G401 (cell line): ENCODE data around the gene PCDH8. TPM values are rescaled to one million over a fixed set of nuclear protein-coding genes. Genes with fewer than 3 reads are reported as not detected.

Experiments
- DNase-seq: peaks from one replicate; pipeline ENCODE4 v3.0.0-alpha.2; 2015; ENCODE audit warnings: low spot score
- in situ Hi-C: cut with HindIII; loops from 2 replicates; pipeline ENCODE4 v1.10.0; 2016; ENCODE audit warnings: low sequenced_read_pairs, mixed read lengths
- total RNA-seq: library from RNA; depleted of rRNA; stranded (reverse); fragments of >200 nt; shearing (Covaris generic); gene quantifications from 2 replicates; pipeline ENCODE4 v1.2.3, GENCODE V29; 2014

The PCDH8 gene
- total RNA-seq, 1 experiment from 2014 or later, result not detected

DNA sequence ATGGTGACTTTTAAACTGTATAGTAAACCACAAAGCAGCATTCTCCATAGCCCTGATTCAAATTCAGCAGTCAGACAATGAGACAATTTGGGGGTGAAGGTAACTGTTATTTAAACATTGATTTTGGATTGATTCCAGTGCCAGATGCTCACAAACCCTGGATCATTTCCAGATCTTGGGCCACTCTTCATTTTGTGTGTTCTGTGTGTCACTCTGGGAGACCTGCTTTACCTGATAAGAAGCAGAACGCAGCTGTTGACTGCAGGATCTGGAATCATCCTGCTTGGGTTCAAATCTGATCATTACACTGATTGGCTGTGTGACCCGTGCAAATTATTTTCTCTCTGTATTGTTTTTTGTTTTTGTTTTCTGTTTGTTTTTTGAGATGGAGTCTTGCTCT is 4.0 kb upstream of the PCDH8 start:
- DNase-seq, result no peak
- in situ Hi-C loops, result no loop called here

DNA sequence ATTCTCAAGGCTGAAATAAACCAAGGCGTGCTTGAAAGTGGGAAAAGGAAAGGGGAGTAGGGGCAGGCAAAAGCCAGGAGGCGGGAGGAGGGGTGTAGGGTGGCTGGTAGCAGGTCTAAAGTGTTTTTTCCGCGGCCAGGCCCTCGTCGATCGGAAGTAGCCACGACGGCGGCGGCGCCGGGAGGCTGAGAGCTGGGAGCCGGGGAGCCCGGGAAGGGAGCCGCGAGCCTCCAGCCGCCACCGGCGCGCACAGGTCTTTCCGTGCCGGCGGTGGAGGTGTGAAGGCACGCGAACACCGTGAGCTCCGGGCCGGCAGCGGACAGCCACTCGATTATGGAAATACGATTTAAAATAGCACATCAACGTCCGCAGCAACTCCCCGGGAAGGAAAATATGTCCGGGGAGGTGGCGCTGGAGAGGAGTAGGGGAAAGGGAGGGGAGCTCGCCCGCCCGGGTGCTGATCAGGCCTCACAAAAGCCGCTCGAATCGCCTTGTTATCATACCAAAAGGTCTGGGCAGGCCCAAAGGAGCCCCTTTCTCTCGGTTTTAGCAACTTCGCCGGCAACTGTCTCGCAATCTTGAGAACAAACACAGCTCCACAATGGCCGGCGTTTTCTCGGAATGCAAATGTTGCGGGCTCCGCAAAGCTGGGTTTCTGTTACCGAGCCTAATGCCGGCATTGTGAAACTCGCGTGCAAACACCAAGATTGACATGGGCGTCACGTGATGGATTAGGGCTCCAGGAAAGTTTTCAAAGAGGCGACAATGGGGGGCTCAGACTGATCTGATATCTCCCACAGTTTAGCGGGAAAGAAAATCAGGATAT is 2.9 kb upstream of the PCDH8 start:
- in situ Hi-C loops, result no loop called here
- peak; percentile 41 for DNase-seq

- in situ Hi-C loops, result no loop called here
- DNase-seq, result peak; percentile 35
Measured at GRCh38 chr13:52850396-52851136, 2.1 kb upstream of the PCDH8 start.

DNA sequence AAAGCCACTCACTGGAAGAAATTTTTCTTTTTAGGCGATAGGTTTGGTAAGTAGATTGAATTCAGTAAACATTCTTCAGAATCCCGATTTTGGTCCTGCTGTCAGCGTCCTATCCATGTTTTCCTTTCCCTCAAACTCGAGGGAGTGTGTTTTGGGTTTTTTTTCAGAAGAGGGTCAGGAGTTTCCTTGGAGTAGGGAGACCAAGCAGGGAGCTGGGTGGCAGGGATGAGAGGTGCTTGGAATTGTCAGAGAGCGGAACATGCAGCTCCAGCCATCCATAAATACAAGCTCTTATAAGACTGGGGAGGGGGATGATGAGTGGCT is 1.6 kb upstream of the PCDH8 start:
- in situ Hi-C loops, result no loop called here
- DNase-seq, result no peak

DNA sequence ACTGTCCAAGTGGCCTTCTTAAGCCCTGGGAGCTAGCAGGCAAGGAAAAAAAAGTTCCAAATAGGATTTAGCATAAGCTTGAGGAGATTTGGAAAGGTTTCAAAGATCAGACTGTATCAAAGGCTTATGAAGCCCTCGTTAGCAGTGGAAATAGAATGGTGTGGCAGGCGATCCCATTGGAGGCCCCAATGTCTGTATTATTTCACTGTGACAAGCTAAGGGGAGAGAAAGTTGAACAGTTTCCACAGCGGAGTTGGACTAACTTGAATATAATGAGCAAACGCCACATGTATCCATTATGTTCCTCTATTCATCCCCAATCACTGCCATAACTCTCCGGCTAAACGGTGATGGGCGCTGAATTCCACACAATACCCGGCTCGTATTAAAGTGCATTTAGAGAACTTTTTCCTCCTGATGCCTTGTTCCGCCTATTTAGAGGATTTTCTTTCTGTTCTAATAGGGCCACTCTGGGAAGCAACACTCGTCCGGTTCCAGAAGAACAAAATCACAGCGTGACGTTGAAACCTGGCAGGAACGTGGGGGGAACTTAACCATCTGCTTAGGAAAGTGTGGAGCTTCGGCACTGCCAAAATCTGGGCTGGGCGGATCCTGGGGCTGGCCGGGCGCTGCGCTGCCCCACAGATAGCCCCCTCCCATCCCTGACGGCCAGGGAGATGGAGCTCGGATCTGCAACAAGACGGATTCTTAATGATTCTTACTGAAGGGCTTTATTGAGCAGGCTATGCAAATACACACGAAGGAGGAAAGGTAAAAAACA is 1.0 kb upstream of the PCDH8 start:
- in situ Hi-C loops, result no loop called here
- DNase-seq, result peak; percentile 66

GRCh38 chr13:52847682-52848432 is 583 bp downstream of the PCDH8 start:
- no peak for DNase-seq
- in situ Hi-C loops, result no loop called here

DNA sequence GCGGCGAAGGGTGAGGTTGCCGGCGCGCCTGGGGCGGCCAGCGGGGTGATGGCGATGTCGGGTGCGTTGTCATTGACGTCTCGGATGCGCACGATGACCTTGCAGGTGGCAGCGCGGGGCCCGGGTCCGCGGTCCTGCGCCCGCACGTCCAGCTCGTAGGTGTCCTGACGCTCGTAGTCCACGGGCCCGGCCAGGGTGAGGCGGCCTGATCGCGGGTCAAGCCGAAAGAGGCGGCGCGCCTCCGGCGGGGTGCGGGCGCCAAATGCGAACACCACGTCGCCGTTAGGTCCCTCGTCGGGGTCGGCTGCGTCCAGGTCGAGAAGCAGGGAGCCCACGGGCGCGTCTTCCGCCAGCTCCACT is 1.1 kb downstream of the PCDH8 start:
- in situ Hi-C loops, result no loop called here
- no peak for DNase-seq

DNA sequence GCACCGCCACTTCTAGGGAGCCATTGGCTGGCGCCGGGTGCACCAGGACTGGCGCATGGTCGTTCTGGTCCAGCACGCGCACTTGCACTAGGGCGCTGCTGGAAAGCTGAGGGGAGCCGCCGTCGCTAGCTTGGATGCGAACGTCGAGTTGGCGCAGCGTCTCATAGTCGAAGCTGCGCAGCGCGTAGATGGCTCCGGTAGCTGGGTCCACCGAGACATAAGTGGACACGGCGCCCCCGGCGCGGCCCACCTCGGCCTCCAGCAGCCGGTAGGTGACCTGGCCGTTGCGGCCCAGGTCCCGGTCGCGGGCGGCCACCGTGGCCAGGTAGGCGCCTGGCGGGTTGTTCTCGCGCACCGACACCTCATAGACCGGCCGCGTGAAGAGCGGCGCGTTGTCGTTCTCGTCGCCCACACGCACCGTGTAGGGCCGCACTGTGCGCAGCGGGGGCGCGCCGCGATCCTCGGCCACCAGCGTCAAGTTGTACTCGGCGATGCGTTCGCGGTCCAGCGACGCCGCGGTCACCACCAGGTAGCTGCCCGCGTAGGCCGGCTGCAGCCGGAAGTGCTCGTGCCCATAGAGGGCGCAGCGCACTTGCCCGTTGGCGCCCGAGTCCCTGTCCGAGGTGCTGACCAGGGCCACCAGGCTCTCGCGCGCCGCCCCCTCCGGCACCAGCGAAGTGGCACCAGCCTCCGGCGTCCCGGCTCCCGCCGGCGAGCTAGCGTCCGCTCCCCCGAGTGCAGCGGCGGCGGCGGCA is 1.7 kb downstream of the PCDH8 start:
- in situ Hi-C loops, result no loop called here
- peak; percentile 2 for DNase-seq

DNA sequence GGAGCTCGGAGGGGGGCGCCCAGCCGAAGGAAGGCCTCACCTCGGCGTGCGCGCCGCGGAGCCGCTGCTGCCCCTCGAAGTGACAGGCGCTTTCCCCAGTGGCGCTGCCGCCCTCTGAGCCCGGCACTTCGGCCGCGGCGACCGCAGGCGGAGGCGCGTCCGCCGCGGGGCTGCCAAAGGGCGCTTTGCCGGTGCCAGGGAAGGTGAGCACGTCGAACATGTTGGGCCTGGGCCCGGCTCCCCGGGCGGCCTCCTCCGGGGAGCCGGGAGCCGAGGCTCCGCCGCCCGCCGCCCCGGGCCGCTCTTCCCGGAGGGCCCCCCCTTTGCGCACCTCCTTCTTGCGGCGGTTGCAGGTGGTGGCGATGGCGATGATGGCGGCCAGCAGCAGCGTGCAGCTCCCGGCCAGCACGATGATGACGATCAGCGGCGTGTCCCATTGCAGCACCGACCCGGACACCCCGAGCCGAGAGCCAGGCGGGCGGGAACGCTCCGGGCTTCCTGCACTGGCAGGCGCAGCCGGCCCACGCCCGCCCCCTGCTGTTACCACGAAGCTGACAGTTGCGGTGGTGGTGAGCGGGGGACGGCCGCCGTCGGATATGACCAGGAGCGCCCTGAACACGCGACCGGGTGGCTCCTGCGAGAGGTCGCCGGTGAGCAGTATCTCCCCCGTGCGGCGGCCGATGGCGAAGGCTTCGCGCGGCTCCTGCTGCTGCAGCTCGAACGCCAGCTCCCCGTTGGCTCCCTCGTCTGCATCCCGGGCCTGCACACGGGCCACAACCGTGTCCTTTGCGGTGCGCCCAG is 2.5 kb downstream of the PCDH8 start:
- in situ Hi-C loops, result no loop called here
- no peak for DNase-seq

DNA sequence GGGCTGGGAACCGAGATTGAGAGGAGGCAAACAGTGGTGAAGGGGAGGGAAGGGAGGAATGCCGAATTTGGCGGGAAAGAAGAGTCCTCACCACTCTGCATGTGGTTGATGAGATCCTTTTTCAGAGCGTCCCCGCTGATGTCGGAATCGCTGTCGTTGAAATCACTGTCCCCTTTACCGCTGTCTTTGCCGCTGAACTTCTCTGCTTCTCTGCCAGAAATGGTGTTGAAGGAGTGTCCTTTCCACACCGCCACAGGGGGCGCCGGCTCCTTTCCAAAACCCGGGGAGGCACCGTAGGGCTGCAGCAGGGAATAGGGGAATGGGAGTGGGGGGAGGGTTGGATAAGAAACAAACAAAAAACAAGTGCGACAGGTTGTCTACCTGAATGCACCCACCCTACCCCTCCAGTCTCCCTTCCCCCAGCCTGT is 3.1 kb downstream of the PCDH8 start:
- in situ Hi-C loops, result no loop called here
- DNase-seq, result no peak

GRCh38 chr13:52844836-52845235 is 3.6 kb downstream of the PCDH8 start:
- in situ Hi-C loops, result no loop called here
- no peak for DNase-seq

- no peak for DNase-seq
- in situ Hi-C loops, result no loop called here
Measured at GRCh38 chr13:52842441-52842840, 6.0 kb downstream of the PCDH8 start.

DNA sequence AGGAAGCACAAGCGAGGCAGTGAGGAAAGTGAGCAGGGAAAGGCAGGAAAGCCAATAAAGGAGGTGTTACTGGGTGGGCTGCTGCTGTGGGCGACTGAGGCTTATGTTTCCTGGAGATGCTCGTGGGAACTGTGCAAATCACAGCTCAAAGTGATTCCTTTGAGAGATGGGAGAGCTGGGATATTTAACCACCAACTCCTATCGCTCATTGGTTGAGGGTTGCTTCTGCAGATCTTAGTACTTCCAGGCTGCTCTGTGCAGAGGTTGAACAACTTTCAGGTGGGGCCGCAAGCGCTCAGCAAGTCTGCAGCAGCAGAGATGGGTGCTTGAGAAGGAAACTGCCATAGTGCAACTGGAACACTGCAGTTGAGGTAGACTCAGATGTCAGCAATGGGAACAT is 8.4 kb downstream of the PCDH8 start:
- in situ Hi-C loops, result no loop called here
- no peak for DNase-seq

DNA sequence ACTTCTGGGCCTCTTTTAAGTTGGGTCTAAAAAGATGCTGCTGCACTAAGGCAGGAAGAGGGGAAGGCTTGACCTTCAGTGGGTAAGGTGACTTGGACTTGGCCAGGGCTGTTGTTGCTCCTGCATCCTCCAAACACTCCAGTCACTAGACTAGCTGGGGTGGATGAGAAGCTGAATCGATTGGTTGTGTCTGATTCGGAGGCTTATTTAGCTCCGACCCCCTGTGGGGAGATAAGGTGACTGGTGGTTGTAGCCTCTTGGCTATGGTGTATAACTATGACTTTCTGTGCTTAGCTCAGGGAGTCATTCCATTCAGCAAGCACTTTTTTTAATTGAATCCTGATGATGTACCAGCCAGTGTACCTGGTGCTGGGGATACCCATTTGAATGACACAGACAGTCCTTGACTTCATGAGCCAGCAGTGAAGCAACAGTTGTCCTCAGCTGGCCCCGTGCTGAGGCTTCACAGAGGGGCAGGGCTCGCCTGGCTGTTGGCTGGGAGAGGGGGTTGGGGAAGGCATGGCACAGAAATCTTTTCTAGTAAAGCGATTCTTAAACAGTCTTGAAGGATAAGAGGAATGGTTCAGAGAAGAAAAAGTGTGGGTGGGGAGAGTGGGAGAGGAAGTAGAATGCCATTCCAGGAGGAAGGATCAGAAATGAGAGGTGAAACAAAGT is 9.9 kb downstream of the PCDH8 start:
- DNase-seq, result no peak
- in situ Hi-C loops, result no loop called here

- in situ Hi-C loops, result no loop called here
- no peak for DNase-seq
Measured at GRCh38 chr13:52837850-52838249, 10.6 kb downstream of the PCDH8 start.

DNA sequence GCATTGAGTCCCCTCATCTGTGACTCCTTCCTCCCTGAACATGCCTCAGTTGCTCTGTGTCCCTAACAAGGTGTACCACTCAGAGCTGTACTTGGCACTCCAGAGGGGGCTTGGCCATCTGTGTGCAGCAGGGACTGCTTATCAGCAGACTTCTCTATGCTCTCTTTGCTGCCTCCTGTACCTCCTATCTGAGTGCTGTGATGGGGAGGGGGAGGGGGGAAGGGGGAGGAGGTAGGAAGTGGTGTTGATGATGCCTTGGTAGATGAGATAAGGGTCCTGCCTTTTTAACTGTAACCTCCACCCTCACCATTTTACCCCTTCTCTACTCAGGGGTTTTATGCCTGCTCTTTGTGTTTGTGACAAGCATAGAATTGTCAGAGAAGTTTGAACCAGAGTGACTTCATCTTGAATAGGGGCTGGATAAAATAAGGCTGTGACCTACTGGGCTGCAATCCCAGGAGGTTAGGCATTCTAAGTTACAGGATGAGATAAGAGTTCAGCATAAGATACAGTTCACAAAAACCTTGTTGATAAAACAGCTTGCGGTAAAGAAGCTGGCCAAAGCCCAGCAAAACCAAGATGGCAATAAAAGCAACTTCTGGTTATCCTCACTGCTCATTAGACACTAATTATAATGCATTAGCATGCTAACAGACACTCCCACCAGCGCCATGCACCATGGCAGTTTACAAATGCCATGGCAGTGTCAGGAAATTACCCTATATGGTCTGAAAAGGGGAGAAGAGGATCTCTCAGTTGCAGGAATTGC is 13.2 kb downstream of the PCDH8 start:
- in situ Hi-C loops, result no loop called here
- no peak for DNase-seq
